Stimulated activated CD4-positive, alpha-beta T cell treated with anti-CD3 and anti-CD28 coated beads, Interleukin-4, amount 100 ng/mL, for 24 hours (primary cell): ENCODE data around the gene TRPV5.
"Not testable (repeated sequence)": the region's sequence is repeated elsewhere in the genome, so short reads cannot be mapped to it uniquely, and the experiment has no call there.

Source experiments
- DNase-seq: peaks from one replicate; pipeline ENCODE4 v3.0.0-alpha.2; 2020

Gene TRPV5

GRCh38 chr7:142933624-142934023 lies at the start of gene TRPV5:
TRPV5 (minus strand) TSS chr7:142933746; CDS start chr7:142933459, 287 bp downstream.
- no peak for DNase-seq

GRCh38 chr7:142978402-142978801 lies 44.9 kb upstream of the TRPV5 start:
- not testable (repeated sequence) for DNase-seq

GRCh38 chr7:142974626-142975025 lies 41.1 kb upstream of the TRPV5 start:
- DNase-seq, result no peak

- no peak for DNase-seq
Measured at GRCh38 chr7:142969183-142969582, 35.6 kb upstream of the TRPV5 start.

DNA sequence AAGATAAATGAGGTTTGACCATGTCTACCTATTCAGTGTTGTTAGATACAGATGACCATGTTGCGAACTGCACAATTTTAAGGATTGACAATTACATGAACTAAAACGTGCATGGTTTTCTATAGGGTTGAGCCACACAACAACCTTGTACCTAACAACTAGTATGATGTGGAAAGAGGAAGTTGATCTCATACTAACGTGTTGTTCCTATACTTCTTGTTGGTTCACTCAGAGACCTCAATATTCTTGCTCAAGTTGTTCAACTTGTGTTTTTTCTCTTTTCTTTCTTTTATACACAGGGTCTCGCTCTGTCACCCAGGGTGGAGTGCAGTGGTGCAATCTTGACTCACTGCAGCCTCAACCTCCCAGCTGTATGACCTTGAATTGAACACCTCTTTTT lies 34.7 kb upstream of the TRPV5 start:
- DNase-seq, result no peak

DNA sequence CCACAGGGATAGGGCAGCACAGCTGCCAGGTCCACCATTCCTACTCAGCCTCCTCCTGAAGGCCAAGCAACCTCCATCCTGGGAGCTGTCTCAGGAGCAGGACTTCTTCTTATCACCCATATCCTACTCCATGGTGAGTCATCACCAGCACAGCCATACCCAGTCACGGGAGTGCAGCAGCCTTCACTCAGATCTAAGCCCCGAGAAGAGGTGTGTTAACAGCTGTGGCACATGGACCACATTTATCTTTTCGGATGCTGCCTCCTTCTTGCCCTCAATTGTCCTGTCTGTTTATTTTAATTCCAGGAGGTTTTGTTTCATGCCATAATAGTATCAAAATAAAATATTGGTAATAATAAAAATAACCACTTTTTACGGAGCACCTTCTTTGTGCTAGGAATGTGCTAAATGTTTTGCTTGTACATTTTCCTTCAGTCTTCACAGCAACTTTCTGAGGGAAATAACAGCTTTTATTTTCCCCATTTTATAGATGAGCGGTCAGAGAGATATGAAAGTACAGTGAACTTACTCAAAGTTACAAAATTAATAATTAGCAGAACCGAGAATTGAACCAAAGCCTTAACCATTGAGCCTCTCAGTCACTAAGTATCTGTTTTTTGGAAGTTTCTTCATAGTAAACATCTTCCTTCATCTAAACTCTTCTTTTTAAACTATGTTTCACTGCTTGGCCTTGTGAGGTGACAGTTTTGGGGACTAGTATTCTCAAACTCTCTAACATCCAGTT lies 31.1 kb upstream of the TRPV5 start:
- DNase-seq, result no peak

DNA sequence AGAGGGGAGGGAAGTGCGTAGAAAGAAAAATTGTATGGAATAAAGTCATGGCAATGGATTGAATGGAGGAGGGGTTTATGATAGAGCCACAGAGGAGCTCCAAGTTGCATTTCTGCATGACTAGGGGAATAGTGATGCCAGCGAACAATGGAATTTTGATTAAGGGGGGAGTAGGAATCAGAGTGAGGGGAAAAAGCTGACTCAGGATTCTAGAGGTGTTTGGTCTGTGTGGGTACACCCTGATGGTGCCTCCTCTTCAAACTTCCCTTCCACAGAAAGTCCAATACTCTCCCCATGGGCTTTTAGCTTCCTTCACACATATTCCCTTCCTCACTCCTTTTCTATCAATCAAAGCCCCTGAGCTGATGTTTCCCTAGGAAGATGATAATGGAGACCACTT lies 30.4 kb upstream of the TRPV5 start:
- DNase-seq, result no peak

DNA sequence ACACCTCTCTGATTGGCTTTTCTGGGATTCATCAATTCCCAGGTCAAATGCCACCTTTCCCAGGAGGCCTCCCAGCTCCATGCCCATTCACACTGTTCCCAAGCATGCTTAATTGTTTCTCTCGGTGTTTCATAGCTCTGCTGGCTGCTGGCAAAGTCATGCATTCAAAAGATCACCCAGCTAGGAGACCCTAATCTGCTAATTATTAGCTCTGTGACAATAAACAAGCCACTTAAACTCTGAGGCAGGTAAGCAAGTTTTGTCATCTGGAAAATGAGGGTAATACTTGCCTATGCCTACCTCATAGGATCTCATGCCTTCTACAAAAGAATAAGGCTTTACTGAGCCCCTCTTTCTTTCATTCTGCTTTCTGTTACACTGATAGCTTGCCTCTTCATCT lies 29.4 kb upstream of the TRPV5 start:
- DNase-seq, result no peak

DNA sequence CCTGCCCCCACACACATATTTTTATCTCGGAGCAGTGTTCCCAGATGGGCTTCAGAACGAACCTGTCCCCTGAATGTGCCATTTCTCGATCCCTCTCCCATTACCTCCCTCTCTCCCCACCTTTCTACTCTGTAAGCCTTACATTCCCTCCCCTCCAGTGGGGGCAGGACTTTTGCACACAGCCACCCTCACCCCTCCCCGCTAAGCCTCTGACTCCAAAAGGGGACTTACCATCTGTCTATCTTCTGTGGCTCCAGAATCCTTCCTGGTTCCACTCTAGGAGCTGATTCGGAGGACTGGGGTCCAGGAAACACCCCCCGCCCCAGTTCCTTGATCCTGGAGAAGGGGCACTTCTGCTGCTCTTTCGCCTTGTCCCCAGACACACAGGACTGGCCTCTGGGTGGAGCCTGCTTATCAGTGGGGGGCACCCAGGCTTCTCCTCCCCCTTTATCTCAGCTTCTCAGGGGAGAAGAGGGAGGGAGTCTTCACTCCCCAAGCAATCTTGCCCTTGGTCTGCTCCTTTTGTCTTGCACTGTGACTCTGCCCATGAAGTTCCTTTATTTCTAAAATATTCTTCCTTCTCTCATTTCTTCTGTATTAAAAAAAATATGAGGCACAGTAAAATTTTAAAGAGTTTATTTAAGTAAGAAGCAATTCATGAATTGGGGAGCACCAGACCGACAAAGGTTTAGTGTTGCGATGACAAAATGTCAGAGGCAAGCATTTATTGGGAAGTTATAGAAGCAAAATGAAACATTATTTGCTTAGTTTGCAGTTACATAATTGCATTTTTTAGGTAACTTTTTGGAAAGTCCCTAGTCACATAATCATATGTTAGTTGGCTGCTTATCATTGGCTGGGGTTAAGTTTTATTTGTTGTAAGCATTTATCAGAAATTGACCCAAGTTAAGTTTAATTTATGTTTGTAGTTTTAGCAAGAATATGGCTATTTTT lies 28.7 kb upstream of the TRPV5 start, which contains the start of gene KEL:
KEL (minus strand) TSS at position 391 of the 954 bp plus-strand sequence; CDS start at position 234, 157 bp downstream.
- DNase-seq, result no peak

DNA sequence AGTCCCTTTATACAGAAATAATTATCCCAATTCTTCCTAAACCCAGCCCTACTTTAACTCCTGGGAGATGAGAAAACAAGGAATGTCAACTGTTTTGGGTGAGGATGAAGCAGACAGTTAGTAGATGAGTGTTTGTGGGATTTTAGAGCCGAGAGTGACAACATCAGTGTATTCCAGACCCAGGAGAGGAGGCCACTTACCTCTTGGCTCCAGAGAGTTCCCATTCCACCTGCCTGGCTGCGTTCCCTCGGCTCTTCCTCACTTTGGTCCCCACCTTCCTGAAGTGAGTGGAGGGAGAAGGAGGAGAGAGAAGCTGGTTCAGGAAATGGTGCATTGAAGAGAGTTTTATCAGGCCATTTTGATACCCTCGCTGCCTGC lies 28.0 kb upstream of the TRPV5 start:
- DNase-seq, result no peak

DNA sequence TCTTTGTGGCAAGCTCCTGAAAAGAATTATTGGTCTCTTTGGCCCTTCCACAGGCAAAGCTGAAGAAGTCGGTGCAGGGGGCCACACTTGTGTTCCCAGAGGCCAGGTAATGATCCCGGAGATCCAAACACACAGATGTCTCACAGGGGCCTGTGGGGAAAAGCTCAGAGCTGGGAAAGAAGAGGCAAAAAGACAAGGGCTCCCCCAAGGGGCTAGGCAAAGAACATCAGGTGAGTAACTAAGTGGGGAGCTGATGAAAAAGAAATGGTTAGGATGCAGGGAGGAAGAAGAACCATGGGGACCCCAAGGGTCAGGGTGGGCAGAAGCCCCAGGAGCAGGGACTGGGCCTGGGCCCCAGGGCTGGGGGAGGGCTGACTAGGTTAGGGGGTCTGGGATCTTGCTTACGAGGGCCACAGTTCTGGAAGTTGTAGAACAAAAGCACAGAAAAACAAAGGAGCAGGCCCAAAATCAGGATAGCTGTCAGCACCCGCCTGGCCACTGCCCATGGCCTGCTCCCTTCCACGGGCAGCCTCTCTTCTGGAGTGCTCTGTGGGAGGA lies 27.5 kb upstream of the TRPV5 start:
- DNase-seq, result no peak

DNA sequence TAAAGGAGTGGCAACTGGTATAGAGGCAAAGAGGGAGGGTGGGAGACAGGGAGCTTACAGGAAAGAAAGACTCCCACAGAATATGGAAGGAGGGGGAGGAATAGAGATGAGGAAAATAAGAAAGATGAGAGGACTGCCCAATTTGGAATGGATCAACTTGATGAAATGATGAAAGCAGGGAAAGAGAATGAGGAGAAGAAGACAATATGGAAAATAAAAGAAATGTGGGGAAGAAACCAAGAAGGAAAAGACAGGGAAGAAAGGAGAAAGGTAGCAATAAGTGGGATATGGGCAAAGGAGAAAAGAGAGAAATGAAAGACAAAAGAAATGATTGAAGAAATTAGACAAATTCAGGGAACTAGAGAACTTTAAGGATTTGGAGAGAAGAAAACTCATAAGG lies 25.7 kb upstream of the TRPV5 start:
- no peak for DNase-seq

DNA sequence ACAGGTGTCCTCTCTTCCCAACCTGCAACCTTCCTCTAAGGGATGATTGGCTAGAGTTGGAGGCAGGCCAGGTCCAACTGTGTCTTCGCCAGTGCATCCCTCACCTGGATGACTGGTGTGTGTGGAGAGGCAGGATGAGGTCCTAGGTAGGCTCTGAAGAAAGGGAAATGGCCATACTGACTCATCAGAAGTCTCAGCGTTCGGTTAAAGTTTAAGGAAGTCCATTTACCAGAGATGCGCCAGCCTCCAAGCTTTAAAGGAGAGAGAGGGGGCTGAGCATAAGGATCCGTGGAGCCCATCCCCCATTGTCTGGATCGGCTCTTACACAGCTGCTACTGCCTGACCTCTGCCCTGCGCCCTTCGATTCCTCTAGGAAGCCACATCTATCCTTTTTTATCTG lies 24.2 kb upstream of the TRPV5 start:
- DNase-seq, result no peak

DNA sequence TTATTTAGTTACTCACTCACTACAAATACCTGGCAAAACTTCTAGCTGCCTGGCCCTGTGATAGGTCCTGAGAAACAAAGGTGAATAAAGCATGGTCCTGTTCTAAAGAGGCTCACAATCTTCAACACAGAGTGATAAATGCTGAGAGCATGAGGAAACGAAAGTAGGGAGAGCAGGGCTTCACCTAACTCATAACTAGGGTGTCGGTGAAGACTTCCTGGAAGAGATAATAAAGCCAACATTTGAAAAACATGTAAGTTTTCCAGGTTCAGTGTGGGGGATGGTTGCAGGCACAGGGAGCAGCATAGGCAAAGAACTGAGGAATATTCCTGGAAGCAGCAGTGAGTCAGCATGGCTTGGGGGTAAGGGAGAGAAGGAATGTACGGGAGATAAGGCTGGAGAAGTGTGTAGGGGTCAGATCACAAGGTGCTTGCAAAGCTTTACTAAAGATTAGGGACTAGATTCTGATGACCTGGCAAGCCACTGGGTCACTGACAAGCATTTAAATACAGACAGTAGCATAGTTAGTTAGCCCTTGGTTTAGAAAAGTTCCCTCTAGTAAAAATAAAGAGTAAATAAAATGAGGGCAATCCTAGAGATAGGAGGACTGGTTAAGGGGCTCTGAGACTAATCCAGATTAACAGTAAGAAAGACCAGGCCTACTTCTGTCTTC lies 23.5 kb upstream of the TRPV5 start:
- DNase-seq, result no peak

DNA sequence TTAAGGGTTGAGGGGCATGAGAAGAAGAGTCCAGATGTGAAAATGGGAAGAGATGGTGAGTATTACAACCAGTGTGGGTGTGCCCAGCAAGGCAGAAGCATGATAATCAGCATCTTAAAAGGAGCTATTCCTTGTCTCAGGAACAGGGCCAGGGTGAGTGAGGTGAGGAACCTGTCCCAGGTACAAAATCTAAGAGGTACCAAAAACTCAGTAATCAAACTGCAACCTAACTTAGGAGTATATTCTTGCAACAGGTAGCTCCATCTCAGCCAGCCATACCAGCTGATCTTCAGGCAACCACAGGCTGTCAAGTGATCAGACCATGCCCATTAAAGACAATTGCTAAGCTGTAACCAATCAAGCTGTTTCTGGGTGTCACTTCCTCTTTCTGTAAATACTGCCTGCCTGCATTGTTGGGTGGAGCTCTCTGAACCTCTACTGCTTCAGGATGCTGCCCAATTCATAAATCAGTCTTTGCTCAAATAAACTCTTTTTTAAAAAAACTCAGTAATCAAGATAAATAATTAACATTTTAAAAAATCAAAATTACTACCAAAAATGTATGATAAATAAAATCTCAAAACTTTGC lies 21.2 kb upstream of the TRPV5 start:
- no peak for DNase-seq

GRCh38 chr7:142950235-142950634 lies 16.7 kb upstream of the TRPV5 start:
- no peak for DNase-seq

DNA sequence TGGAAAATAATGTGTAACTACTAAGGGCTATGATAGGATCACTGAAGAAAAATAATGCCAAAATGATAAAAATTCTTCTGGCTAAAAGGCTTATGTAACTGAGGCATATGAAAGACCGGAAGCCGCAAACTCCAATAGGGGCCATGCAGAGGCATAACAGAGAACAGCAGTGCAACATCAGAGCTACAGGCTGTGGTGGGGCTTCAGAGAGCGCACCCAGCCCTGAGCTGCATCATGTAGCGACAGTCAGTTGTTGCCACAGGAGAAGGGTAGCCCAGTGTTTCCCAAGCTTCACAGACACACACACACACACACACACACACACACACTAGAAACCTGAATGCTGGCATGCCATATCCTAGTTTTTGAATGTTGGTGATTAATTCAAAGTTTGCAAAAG lies 15.1 kb upstream of the TRPV5 start:
- DNase-seq, result no peak

DNA sequence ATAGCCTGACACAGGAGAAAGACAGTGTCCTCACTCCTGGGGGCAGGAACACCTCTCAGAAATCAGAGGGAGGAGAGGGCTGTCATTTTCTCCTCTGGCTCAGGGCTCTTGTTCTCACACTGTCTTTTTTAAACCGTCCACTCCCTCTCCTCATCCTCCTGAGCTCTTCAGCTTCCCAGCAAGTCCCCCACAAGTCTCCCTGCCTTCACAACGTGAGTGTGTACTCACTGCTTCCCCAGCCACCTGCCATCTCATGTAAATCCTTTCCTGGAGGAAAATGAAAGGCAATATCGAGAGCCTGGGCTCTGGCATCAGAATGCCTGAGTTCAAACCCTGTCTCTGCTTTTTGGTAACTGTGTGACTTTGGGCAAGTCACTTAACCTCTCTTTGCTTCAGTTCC lies 11.5 kb upstream of the TRPV5 start:
- DNase-seq, result no peak

- no peak for DNase-seq
Measured at GRCh38 chr7:142943706-142944268, 10.2 kb upstream of the TRPV5 start.

- DNase-seq, result no peak
Measured at GRCh38 chr7:142942746-142943145, 9.2 kb upstream of the TRPV5 start.

DNA sequence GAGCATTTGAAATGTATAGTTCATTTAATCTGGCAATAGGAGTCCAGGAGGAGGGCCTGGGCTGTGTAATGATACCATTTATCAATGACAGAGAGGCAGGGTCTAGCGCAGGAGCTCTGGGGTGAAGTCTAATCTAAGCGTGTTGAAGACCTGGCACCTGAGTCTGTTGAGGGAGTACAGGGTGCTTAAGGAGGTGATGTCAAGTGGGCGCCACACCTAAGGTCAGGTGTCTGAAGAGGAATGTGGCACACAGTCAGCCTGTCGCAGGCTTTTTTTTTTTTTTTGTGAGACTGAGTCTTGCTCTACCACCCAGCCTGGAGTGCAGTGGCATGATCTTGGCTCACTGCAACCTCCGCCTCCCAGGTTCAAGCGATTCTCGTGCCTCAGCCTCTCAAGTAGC lies 8.0 kb upstream of the TRPV5 start:
- no peak for DNase-seq

- no peak for DNase-seq
Measured at GRCh38 chr7:142940966-142941535, 7.5 kb upstream of the TRPV5 start.
